Activated T-helper 2 cell treated with anti-CD3 and anti-CD28 coated beads, Interferon-gamma antibody, Interleukin-2, Interleukin-4, amounts not matched to agents 10 μg/mL and 5 μg/mL and 100 μg/mL, durations not matched to agents 14 hours and 24 hours and 36 hours (primary cell): ENCODE data around the gene UMODL1. TPM values are rescaled to one million over a fixed set of nuclear protein-coding genes. Genes with fewer than 3 reads are reported as not detected.

Experiments used
- DNase-seq: peaks from one replicate; pipeline ENCODE4 v3.0.0; 2021; ENCODE audit warnings: low spot score
- H3K27ac Mint-ChIP-seq: one replicate; pipeline ENCODE4 v1.8.0; 2021; ENCODE audit warnings: mixed read lengths
- H3K27me3 Mint-ChIP-seq: one replicate; pipeline ENCODE4 v1.8.0; 2021; ENCODE audit warnings: low read depth, mixed read lengths
- H3K36me3 Mint-ChIP-seq: one replicate; pipeline ENCODE4 v1.8.0; 2021; ENCODE audit warnings: low read depth, mixed read lengths
- H3K4me1 Mint-ChIP-seq: one replicate; pipeline ENCODE4 v1.8.0; 2021; ENCODE audit warnings: low read depth, mixed read lengths
- H3K4me3 Mint-ChIP-seq: one replicate; pipeline ENCODE4 v1.8.0; 2021; ENCODE audit warnings: low read depth, mild to moderate bottlenecking, moderate library complexity, mixed read lengths
- H3K9me3 Mint-ChIP-seq: one replicate; pipeline ENCODE4 v1.8.0; 2021; ENCODE audit warnings: mixed read lengths
- intact Hi-C: fragments of 100-400 bp; cut with micrococcal nuclease; formaldehyde crosslinking; loops from one replicate; pipeline ENCODE4 v1.15.1; 2023
- total RNA-seq: library from RNA; stranded (reverse); gene quantifications from 2 replicates; pipeline ENCODE4 v1.2.3, GENCODE V29; 2022

Gene UMODL1
- total RNA-seq, 1 donor from 2014 or later = not detected

DNA sequence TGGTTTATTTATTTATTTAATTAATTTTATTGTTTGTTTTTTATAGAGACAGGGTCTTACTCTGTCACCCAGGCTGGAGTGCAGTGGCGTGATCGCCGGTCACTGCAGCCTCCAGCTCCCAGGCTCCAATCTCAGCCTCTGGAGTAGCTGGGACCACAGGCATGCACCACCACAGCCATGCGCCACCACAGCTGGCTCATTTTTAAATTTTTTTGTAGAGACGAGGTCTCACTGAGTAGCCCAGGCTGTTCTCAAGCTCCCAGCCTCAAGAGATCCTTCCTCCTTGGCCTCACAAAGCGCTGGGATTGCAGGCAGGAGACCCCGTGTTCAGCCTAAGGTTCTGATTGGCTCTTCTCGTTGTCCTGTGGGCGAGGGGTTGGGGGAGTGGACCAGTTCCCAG is 22.1 kb downstream of the UMODL1 start:
- H3K4me1 Mint-ChIP-seq = peaks cover 10% of the 10 kb centered on the region
- H3K4me3 Mint-ChIP-seq = no peak overlapping the region
- H3K36me3 Mint-ChIP-seq = no peaks in the 10 kb centered on the region
- no peak overlapping the region for H3K27ac Mint-ChIP-seq
- H3K27me3 Mint-ChIP-seq = peaks cover 19% of the 10 kb centered on the region
- no peak for DNase-seq
- intact Hi-C loops = no loop called here
- H3K9me3 Mint-ChIP-seq = peaks cover 5% of the 10 kb centered on the region

DNA sequence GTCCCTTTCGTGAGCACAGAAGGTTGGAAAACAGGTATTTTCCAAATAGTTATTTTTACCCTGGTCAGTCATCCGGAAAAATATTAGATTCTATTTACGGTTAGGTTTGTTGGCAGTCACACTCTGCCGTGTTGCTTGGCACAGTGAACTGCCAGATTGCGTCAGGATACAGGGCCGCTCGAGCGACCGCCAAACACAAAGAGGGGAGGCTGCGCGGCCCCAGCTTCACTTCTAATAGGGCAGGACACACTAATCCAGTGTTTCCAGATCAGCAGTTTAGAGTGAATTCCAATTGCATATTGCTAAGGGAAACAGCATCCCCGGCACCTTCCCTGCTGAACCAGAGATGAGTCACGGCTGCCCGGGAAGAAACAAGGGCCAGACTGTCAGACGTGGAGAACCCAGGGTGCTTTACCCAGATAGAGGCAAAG is 22.9 kb downstream of the UMODL1 start:
- intact Hi-C loops = no loop called here
- peaks cover 6% of the 10 kb centered on the region for H3K4me1 Mint-ChIP-seq

DNA sequence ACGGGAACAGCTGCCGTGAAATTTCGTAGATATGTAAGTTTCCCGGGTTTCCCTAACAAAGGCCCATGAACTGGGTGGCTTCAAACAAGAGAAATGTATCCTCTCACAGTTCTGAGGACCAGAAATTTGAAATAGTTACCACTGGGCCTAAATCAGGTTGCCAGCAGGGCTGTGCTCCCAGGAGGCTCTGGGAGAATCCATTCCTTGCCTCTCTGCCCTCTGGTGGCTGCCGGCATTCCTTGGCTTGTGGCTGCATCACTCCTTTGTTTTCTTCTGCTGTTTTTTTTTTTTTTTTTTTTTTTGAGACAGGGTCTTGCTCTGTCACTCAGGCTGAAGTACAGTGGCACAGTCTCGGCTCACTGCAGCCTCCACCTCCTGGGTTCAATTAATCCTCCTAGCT is 23.7 kb downstream of the UMODL1 start:
- H3K36me3 Mint-ChIP-seq = no peaks in the 10 kb centered on the region
- H3K27me3 Mint-ChIP-seq = peaks cover 17% of the 10 kb centered on the region
- H3K4me3 Mint-ChIP-seq = no peak overlapping the region
- no peak for DNase-seq
- H3K9me3 Mint-ChIP-seq = peaks cover 5% of the 10 kb centered on the region
- intact Hi-C loops = no loop called here
- no peaks in the 10 kb centered on the region for H3K4me1 Mint-ChIP-seq
- no peak overlapping the region for H3K27ac Mint-ChIP-seq

More for the DNA sequence above, 22.9 kb downstream of the UMODL1 start:
- Mint-ChIP-seq H3K4me3 (no peak overlapping the region), H3K9me3 (peaks cover 5% of the 10 kb centered on the region), H3K36me3 (no peaks in the 10 kb centered on the region), H3K27ac (no peak overlapping the region), H3K27me3 (peaks cover 17% of the 10 kb centered on the region)
- DNase-seq = no peak

GRCh38 chr21:42095581-42095980 is 24.5 kb downstream of the UMODL1 start:
- intact Hi-C loops = no loop called here
- no peak for DNase-seq
- H3K4me1 Mint-ChIP-seq = no peaks in the 10 kb centered on the region
- H3K27ac Mint-ChIP-seq = no peak overlapping the region
- peaks cover 17% of the 10 kb centered on the region for H3K27me3 Mint-ChIP-seq
- H3K9me3 Mint-ChIP-seq = peaks cover 5% of the 10 kb centered on the region
- H3K4me3 Mint-ChIP-seq = no peak overlapping the region
- H3K36me3 Mint-ChIP-seq = no peaks in the 10 kb centered on the region

- H3K4me1 Mint-ChIP-seq = peaks cover 2% of the 10 kb centered on the region
- H3K36me3 Mint-ChIP-seq = no peaks in the 10 kb centered on the region
- intact Hi-C loops = no loop called here
- H3K27ac Mint-ChIP-seq = no peak overlapping the region
- no peak for DNase-seq
- H3K9me3 Mint-ChIP-seq = peaks cover 5% of the 10 kb centered on the region
- peaks cover 13% of the 10 kb centered on the region for H3K27me3 Mint-ChIP-seq
- no peak overlapping the region for H3K4me3 Mint-ChIP-seq
Measured at GRCh38 chr21:42096566-42096965, 25.4 kb downstream of the UMODL1 start.

GRCh38 chr21:42097274-42097673 is 26.2 kb downstream of the UMODL1 start:
- Mint-ChIP-seq H3K9me3 (peaks cover 5% of the 10 kb centered on the region), H3K4me1 (peaks cover 4% of the 10 kb centered on the region), H3K4me3 (no peak overlapping the region), H3K27ac (no peak overlapping the region), H3K27me3 (peaks cover 9% of the 10 kb centered on the region), H3K36me3 (no peaks in the 10 kb centered on the region)
- intact Hi-C loops = no loop called here
- DNase-seq = no peak

- H3K27me3 Mint-ChIP-seq = peaks cover 12% of the 10 kb centered on the region
- intact Hi-C loops = no loop called here
- H3K36me3 Mint-ChIP-seq = no peaks in the 10 kb centered on the region
- H3K27ac Mint-ChIP-seq = no peak overlapping the region
- peaks cover 5% of the 10 kb centered on the region for H3K9me3 Mint-ChIP-seq
- no peak overlapping the region for H3K4me3 Mint-ChIP-seq
- peaks cover 5% of the 10 kb centered on the region for H3K4me1 Mint-ChIP-seq
- DNase-seq = no peak
Measured at GRCh38 chr21:42097860-42098454, 26.8 kb downstream of the UMODL1 start.

- Mint-ChIP-seq H3K27ac (no peak overlapping the region), H3K27me3 (peaks cover 14% of the 10 kb centered on the region), H3K4me3 (no peak overlapping the region), H3K4me1 (peaks cover 5% of the 10 kb centered on the region), H3K9me3 (peaks cover 5% of the 10 kb centered on the region), H3K36me3 (no peaks in the 10 kb centered on the region)
- intact Hi-C loops = no loop called here
- DNase-seq = no peak
Measured at GRCh38 chr21:42098957-42099505, 27.9 kb downstream of the UMODL1 start.

DNA sequence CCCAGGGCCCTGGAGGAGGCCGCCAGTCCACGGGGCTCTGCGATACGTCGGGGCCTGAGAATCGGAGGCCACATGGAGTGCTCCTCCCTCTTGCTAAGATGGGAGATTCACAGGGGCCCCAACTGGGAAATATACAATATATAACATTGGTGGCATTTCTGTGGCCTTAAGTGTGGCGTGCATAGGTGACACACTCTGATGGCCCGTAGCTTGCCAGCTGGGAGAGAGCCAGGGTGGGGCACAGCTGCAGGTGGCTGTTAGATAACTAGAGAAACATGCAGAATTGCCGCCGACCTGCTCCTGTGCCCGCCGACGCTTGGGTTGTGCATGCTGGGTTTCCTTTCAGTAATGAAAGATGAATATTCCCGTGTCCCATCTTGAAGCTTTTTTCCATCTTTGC is 30.1 kb downstream of the UMODL1 start:
- no peak for DNase-seq
- peaks cover 12% of the 10 kb centered on the region for H3K27me3 Mint-ChIP-seq
- H3K4me1 Mint-ChIP-seq = peaks cover 5% of the 10 kb centered on the region
- no peak overlapping the region for H3K4me3 Mint-ChIP-seq
- no peaks in the 10 kb centered on the region for H3K36me3 Mint-ChIP-seq
- H3K9me3 Mint-ChIP-seq = no peaks in the 10 kb centered on the region
- no peak overlapping the region for H3K27ac Mint-ChIP-seq
- intact Hi-C loops = no loop called here

DNA sequence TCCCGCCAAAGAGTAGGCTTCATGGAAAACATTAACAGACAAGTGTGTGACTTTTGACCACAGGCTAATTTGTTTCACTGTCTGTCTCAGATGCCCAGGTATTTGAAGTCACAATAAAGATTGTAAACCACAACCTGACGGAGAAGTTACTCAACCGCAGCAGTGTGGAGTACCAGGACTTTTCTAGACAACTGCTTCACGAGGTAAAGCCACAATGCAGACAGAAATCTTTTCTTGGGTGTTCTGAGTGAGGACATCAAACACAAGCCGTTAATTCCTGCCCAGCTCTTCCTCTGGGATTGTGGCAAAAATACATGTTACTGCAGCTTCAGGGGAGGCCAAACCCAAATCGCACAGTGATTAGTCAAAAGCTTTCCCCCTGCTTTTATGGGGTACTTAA is 31.0 kb downstream of the UMODL1 start:
- no peak for DNase-seq
- H3K27me3 Mint-ChIP-seq = peaks cover 10% of the 10 kb centered on the region
- no peak overlapping the region for H3K27ac Mint-ChIP-seq
- intact Hi-C loops = no loop called here
- no peak overlapping the region for H3K4me3 Mint-ChIP-seq
- H3K9me3 Mint-ChIP-seq = no peaks in the 10 kb centered on the region
- H3K4me1 Mint-ChIP-seq = peaks cover 5% of the 10 kb centered on the region
- H3K36me3 Mint-ChIP-seq = no peaks in the 10 kb centered on the region

GRCh38 chr21:42102526-42102925 is 31.4 kb downstream of the UMODL1 start:
- H3K4me1 Mint-ChIP-seq = peaks cover 5% of the 10 kb centered on the region
- H3K36me3 Mint-ChIP-seq = no peaks in the 10 kb centered on the region
- H3K4me3 Mint-ChIP-seq = no peak overlapping the region
- peaks cover 10% of the 10 kb centered on the region for H3K27me3 Mint-ChIP-seq
- H3K9me3 Mint-ChIP-seq = no peaks in the 10 kb centered on the region
- intact Hi-C loops = no loop called here
- no peak for DNase-seq
- H3K27ac Mint-ChIP-seq = no peak overlapping the region

DNA sequence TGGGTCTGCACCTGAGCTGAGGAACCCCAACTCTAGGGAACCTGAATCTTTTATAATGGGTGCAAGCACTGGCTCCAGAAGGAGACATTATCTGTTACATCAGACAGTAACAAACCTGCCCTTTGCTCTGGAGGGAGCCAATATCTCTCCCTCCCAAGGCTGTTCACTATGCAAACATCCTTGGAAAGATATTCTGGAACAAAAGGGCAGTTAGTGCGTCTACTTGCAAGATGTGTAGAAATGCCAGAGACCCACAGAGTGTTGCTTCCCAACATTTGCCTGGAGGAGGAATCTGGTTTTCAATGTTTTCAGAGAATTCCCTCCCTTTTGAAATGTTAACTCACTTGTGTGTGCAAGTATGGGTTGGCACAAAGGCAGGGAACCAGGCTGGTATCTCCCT is 31.9 kb downstream of the UMODL1 start:
- peaks cover 10% of the 10 kb centered on the region for H3K27me3 Mint-ChIP-seq

DNA sequence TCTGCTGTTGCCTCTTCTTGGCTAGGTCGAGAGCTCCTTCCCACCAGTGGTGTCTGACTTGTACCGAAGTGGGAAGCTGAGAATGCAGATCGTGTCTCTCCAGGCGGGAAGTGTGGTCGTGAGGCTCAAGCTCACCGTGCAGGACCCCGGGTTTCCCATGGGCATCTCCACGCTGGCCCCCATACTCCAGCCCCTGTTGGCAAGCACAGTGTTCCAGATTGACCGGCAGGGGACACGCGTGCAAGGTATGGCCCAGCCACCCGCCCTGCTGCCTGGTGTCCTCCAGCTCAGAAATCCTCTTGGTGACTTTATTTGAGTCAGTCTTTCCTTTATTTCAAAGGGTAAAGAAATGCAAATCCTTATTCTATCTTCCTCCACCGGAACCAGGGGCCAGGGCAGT is 32.7 kb downstream of the UMODL1 start:
- Mint-ChIP-seq H3K36me3 (no peaks in the 10 kb centered on the region), H3K4me3 (no peak overlapping the region), H3K9me3 (no peaks in the 10 kb centered on the region), H3K27ac (no peak overlapping the region), H3K27me3 (peaks cover 8% of the 10 kb centered on the region), H3K4me1 (peaks cover 9% of the 10 kb centered on the region)
- no peak for DNase-seq
- intact Hi-C loops = no loop called here

More for the DNA sequence above, 31.9 kb downstream of the UMODL1 start:
- Mint-ChIP-seq H3K9me3 (no peaks in the 10 kb centered on the region), H3K27ac (no peak overlapping the region), H3K4me3 (no peak overlapping the region), H3K4me1 (peaks cover 9% of the 10 kb centered on the region), H3K36me3 (no peaks in the 10 kb centered on the region)
- intact Hi-C loops = no loop called here
- DNase-seq = no peak
